K562 (cell line): ENCODE data around the gene POLR1C. TPM values are rescaled to one million over a fixed set of nuclear protein-coding genes. Genes with fewer than 3 reads are reported as not detected.

Experiments
- BMI1 ChIP-seq: fragments of 150-350 bp; IDR thresholded peaks from 2 replicates; pipeline ENCODE4 v1.6.1; 2014; ENCODE audit warnings: low read length
- CREM ChIP-seq: IDR thresholded peaks from 2 replicates; pipeline ENCODE4 v1.6.1; 2014; ENCODE audit warnings: antibody characterized with exemption, low read depth
- EHMT2 ChIP-seq: fragments of 450-650 bp; IDR thresholded peaks from 2 replicates; pipeline ENCODE4 v1.6.1; 2018; ENCODE audit warnings: antibody characterized with exemption
- JUN ChIP-seq, 2 experiments: sonication (generic) in 1 of 2; formaldehyde crosslinking in 1 of 2; IDR thresholded peaks; 2 replicates each; pipeline versions ENCODE4 v1.6.1 to v1.8.0; 2012 to 2022; ENCODE audit warnings: borderline replicate concordance in 2 of 2, mild to moderate bottlenecking in 2 of 2, improper control_type of control experiment in 1 of 2, low read depth in 1 of 2, low read length in 1 of 2, missing genetic modification reagents in 1 of 2
- SAFB ChIP-seq: fragments of 200-400 bp; formaldehyde crosslinking; IDR thresholded peaks from 2 replicates; pipeline ENCODE4 v1.6.1; 2017; ENCODE audit warnings: low read depth, low read length, borderline replicate concordance
- TARDBP ChIP-seq: fragments of 450-650 bp; IDR thresholded peaks from 2 replicates; pipeline ENCODE4 v1.6.1; 2016
- ZNF696 ChIP-seq: fragments of 250-450 bp; sonication (Bioruptor Pico); conservative IDR thresholded peaks from 2 replicates; pipeline ENCODE4 v1.4.0; 2020; ENCODE audit warnings: mild to moderate bottlenecking, moderate library complexity
- polyA plus RNA-seq, 8 experiments: library from polyadenylated mRNA; depleted of rRNA in 4 of 8; stranded (reverse) in 5 of 8; unstranded in 3 of 8; fragments of >200 nt; fragmentation: Nextera tagmentation in 2 of 8; fragmentation: Illumina TruSeq in 1 of 8; extraction: Ambion mirVana in 2 of 8; extraction: Trizol in 1 of 8; gene quantifications; 2 replicates each; pipeline versions ENCODE4 v1.2.1 to v1.2.3, GENCODE V29; 2011 to 2014; ENCODE audit warnings: inconsistent platforms in 1 of 8, missing spikeins in 1 of 8
- total RNA-seq, 7 experiments: library from RNA; depleted of rRNA in 6 of 7; stranded (reverse); fragments of >200 nt in 6 of 7; fragmentation: Illumina TruSeq in 2 of 7; extraction: Trizol in 2 of 7; gene quantifications; 2 replicates each; pipeline versions ENCODE4 v1.2.1 to v1.2.3, GENCODE V29; 2011 to 2021; ENCODE audit warnings: low replicate concordance in 1 of 7
- TF ChIP-seq, protein P1 (sequence below): sonication (generic); formaldehyde crosslinking; IDR thresholded peaks from 2 replicates; pipeline ENCODE4 v1.8.0; 2022; ENCODE audit warnings: mild to moderate bottlenecking, missing genetic modification reagents
- TF ChIP-seq, protein P2 (sequence below): sonication (generic); IDR thresholded peaks from 2 replicates; pipeline ENCODE4 v1.6.1; 2016
- TF ChIP-seq, protein P3 (sequence below): sonication (generic); formaldehyde crosslinking; IDR thresholded peaks from 2 replicates; pipeline ENCODE4 v1.8.1; 2023; ENCODE audit warnings: mild to moderate bottlenecking, missing genetic modification reagents
- TF ChIP-seq, protein P4 (sequence below): fragments of 450-650 bp; IDR thresholded peaks from 2 replicates; pipeline ENCODE4 v1.6.1; 2018; ENCODE audit not compliant: partially characterized antibody
- TF ChIP-seq, protein P5 (sequence below): sonication (generic); formaldehyde crosslinking; IDR thresholded peaks from 2 replicates; pipeline ENCODE4 v1.8.1; 2022; ENCODE audit warnings: missing genetic modification reagents

The POLR1C gene
- total and polyA plus RNA-seq, 9 of the 15 experiments (the other 6 are each of a cell fraction or from before 2014, with no cell fraction given): 83.5 to 429 (median 120) TPM

DNA sequence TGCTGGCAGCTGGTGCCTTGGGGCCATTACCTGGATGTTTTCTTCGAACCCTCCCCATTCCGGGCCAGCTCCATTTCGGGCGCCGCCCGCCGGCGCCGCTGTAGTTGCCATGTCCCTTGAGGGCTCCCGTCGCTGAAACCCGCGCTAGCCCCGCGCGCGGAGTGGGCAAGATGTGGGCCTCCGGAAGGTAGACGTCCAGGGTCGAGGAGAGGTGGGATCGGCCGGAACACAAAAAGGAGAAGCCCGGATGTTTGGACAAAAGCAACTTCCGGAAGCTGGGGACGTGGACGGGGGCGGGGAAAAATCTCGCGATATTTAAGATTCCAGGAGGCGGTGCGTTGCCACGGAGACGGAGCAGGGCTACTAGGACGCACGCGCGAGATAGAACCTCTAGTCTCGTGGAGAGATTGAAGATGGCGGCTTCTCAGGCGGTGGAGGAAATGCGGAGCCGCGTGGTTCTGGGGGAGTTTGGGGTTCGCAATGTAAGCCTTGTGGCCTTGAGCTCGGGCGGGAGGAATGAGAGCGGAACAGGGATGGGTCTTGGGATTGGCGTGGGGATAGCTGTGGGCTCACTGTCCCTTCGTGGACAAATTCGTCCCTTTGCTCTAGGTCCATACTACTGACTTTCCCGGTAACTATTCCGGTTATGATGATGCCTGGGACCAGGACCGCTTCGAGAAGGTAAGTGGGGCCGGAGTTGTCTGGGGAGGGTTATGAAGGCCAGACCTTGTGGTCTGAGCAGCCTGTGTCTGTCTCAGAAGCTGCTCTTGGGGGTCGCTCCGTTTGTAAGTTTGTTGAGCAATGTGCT is at the start of gene POLR1C, which contains the start of gene YIPF3 (continued):
- TF ChIP-seq, protein P1, sequence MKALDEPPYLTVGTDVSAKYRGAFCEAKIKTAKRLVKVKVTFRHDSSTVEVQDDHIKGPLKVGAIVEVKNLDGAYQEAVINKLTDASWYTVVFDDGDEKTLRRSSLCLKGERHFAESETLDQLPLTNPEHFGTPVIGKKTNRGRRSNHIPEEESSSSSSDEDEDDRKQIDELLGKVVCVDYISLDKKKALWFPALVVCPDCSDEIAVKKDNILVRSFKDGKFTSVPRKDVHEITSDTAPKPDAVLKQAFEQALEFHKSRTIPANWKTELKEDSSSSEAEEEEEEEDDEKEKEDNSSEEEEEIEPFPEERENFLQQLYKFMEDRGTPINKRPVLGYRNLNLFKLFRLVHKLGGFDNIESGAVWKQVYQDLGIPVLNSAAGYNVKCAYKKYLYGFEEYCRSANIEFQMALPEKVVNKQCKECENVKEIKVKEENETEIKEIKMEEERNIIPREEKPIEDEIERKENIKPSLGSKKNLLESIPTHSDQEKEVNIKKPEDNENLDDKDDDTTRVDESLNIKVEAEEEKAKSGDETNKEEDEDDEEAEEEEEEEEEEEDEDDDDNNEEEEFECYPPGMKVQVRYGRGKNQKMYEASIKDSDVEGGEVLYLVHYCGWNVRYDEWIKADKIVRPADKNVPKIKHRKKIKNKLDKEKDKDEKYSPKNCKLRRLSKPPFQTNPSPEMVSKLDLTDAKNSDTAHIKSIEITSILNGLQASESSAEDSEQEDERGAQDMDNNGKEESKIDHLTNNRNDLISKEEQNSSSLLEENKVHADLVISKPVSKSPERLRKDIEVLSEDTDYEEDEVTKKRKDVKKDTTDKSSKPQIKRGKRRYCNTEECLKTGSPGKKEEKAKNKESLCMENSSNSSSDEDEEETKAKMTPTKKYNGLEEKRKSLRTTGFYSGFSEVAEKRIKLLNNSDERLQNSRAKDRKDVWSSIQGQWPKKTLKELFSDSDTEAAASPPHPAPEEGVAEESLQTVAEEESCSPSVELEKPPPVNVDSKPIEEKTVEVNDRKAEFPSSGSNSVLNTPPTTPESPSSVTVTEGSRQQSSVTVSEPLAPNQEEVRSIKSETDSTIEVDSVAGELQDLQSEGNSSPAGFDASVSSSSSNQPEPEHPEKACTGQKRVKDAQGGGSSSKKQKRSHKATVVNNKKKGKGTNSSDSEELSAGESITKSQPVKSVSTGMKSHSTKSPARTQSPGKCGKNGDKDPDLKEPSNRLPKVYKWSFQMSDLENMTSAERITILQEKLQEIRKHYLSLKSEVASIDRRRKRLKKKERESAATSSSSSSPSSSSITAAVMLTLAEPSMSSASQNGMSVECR: peak; percentile 96
- TF ChIP-seq TARDBP: 0 out of 2 replicates have a peak, but pooled peaks have one; percentile 14
- TF ChIP-seq, protein P2, sequence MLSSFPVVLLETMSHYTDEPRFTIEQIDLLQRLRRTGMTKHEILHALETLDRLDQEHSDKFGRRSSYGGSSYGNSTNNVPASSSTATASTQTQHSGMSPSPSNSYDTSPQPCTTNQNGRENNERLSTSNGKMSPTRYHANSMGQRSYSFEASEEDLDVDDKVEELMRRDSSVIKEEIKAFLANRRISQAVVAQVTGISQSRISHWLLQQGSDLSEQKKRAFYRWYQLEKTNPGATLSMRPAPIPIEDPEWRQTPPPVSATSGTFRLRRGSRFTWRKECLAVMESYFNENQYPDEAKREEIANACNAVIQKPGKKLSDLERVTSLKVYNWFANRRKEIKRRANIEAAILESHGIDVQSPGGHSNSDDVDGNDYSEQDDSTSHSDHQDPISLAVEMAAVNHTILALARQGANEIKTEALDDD: 0 out of 2 replicates have a peak, but pooled peaks have one; percentile 43
- no peak for TF ChIP-seq ZNF696 (CRISPR knock-in tag)
- peak; percentile 60; the same call in 1 of the 2 replicates for TF ChIP-seq CREM
- TF ChIP-seq, protein P3, sequence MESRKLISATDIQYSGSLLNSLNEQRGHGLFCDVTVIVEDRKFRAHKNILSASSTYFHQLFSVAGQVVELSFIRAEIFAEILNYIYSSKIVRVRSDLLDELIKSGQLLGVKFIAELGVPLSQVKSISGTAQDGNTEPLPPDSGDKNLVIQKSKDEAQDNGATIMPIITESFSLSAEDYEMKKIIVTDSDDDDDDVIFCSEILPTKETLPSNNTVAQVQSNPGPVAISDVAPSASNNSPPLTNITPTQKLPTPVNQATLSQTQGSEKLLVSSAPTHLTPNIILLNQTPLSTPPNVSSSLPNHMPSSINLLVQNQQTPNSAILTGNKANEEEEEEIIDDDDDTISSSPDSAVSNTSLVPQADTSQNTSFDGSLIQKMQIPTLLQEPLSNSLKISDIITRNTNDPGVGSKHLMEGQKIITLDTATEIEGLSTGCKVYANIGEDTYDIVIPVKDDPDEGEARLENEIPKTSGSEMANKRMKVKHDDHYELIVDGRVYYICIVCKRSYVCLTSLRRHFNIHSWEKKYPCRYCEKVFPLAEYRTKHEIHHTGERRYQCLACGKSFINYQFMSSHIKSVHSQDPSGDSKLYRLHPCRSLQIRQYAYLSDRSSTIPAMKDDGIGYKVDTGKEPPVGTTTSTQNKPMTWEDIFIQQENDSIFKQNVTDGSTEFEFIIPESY: peak; percentile 9; the same call in 1 of the 2 replicates
- peak; percentile 80; the same call in 1 of the 2 replicates for TF ChIP-seq SAFB
- TF ChIP-seq JUN (IDR thresholded peaks at IDR 0.05; ENCODE audit: borderline replicate concordance, low read depth, low read length): no peak
- TF ChIP-seq JUN (CRISPR knock-in tag; IDR thresholded peaks at IDR 0.05; ENCODE audit: borderline replicate concordance): 0 out of 2 replicates have a peak, but pooled peaks have one; percentile 21
- TF ChIP-seq, protein P4, sequence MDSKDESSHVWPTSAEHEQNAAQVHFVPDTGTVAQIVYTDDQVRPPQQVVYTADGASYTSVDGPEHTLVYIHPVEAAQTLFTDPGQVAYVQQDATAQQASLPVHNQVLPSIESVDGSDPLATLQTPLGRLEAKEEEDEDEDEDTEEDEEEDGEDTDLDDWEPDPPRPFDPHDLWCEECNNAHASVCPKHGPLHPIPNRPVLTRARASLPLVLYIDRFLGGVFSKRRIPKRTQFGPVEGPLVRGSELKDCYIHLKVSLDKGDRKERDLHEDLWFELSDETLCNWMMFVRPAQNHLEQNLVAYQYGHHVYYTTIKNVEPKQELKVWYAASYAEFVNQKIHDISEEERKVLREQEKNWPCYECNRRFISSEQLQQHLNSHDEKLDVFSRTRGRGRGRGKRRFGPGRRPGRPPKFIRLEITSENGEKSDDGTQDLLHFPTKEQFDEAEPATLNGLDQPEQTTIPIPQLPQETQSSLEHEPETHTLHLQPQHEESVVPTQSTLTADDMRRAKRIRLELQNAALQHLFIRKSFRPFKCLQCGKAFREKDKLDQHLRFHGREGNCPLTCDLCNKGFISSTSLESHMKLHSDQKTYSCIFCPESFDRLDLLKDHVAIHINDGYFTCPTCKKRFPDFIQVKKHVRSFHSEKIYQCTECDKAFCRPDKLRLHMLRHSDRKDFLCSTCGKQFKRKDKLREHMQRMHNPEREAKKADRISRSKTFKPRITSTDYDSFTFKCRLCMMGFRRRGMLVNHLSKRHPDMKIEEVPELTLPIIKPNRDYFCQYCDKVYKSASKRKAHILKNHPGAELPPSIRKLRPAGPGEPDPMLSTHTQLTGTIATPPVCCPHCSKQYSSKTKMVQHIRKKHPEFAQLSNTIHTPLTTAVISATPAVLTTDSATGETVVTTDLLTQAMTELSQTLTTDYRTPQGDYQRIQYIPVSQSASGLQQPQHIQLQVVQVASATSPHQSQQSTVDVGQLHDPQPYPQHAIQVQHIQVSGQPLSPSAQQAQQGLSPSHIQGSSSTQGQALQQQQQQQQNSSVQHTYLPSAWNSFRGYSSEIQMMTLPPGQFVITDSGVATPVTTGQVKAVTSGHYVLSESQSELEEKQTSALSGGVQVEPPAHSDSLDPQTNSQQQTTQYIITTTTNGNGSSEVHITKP: peak; percentile 51
- TF ChIP-seq, protein P5, sequence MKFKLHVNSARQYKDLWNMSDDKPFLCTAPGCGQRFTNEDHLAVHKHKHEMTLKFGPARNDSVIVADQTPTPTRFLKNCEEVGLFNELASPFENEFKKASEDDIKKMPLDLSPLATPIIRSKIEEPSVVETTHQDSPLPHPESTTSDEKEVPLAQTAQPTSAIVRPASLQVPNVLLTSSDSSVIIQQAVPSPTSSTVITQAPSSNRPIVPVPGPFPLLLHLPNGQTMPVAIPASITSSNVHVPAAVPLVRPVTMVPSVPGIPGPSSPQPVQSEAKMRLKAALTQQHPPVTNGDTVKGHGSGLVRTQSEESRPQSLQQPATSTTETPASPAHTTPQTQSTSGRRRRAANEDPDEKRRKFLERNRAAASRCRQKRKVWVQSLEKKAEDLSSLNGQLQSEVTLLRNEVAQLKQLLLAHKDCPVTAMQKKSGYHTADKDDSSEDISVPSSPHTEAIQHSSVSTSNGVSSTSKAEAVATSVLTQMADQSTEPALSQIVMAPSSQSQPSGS (CRISPR knock-in tag): no peak
- TF ChIP-seq EHMT2: no peak
- TF ChIP-seq BMI1: peak; percentile 95
